NCI-H526 treated with DMSO at 0.1 percent for 48 hours (cell line): ENCODE results near the gene TMEM115.

ENCODE experiments used
- DNase-seq: peaks from one replicate; lab custom pipeline; 2025; lab: John Stamatoyannopoulos, UW

Gene TMEM115

DNA sequence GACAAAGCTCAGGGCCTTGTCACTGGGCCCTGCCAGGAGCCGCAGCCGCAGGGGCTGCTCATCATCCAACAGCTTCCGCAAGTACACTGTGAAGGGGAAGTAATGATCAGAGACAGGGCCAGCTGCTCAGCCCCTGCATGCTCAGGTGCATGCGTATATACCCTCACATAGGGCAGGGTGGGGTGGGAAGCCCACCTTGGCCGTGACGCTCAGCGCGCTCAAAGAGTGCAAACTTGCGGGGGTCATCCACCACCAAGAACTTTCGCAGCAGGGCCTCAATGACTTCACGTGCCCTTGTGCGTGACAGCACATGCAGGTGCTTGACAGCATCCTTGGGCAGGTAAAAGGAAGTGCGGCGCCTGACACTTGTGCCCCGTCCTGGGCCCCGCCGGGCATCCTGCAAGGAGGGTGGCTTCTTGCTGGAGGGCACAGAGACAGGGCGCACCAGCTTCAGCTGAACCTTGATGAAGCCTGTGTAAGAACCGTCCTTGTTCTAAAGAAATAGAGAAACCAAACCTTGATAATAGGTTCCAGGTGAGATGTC, 27.9 kb downstream of the TMEM115 start:
- DNase-seq: no peak

DNA sequence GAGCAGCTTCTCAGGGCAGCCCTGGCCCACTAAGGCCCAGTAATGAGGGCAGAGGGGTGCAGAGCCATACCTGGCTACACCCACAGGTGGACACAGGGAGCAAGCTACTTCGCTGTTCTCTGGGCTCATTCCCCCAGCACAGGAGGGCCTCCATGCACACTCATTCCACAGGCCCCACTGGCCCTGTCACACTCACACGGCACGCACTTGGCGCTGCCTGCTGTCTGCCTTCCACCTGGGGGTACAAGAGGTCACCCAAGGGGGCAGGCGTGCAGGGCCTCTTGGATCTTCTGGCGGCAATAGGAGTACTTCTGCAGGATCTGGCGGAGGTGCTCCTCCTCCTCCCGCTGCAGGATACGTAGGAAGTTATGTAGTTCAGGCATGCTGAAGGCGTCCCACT, 29.0 kb downstream of the TMEM115 start:
- DNase-seq: no peak

DNA sequence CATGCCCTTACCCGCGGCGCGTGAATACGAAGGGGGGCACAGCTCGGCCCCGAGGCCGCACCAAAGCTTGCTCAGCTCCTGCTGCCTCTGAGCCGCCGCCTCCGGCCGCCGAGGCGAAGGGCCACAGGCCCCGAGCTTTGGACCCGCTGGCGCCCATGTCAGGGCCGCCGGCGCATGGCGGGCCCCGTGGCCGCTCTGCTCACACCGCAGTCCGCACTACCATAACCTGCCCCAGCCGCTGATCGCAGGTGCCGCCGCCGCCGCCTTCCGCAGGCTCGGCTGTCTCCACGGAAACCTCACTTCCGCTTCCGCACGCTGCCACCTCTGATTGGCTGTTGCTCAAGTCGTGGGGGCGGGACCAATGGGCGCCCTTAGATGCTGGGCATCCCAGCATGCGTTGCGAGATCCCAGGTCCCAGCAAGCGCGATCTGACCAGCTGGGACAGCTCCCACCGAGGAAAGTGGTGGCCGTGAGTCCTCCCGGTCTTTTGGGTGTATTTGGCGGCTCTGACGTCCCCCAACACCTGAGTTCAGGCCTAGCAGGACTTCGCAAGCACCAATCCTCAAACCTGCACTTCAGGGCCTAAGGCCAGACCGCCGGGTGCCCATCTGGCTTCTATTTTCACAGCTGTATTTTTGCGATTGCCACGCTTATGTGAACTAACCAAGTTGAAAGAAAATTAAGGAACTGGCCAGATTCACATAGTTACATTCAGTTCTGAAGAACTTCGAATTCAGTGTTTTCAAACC, 31.2 kb downstream of the TMEM115 start, which contains the start of gene TUSC2:
Gene TUSC2, minus strand, starts transcription at position 281 of the 749 bp plus-strand sequence. Its CDS starts 124 bp downstream, at position 157.
- DNase-seq: peak; percentile 92

DNA sequence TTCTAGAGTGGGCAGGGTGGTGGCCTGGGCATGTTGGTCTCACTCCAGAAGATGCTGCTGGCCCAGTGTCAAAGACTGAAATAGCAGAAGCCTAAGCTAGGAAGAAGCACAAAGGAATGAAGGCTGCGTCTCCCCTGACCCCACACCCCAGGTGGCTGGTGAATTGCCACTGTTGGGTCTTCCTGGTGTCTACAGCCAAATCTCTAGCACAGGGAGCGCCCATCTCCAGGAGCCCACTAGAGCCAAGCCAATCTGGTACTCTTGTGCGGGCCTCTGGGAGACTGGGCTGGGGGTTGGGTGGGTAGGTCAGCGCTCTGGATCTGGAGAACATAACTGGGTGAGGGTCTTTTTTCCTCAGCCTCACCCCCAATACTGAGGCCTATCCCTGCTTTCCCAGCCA, 32.2 kb downstream of the TMEM115 start:
- DNase-seq: no peak

DNA sequence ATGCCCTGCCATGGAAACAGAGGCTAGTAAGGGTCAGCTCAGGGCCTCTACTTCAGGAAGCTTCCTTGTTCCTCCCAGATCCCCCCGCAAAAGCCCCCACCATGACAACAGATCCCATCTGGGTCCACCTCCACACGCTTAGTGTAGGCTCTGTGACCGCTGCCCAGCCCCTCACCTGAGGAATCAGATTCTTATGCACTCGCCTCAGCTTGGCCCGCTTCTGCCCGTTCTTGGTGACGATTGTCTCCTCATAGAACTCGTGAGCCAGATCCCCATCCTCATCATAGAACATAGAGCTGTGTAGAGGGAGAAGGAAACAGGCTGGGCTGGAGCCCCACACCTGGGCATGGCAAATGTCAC, 33.2 kb downstream of the TMEM115 start:
- DNase-seq: no peak

DNA sequence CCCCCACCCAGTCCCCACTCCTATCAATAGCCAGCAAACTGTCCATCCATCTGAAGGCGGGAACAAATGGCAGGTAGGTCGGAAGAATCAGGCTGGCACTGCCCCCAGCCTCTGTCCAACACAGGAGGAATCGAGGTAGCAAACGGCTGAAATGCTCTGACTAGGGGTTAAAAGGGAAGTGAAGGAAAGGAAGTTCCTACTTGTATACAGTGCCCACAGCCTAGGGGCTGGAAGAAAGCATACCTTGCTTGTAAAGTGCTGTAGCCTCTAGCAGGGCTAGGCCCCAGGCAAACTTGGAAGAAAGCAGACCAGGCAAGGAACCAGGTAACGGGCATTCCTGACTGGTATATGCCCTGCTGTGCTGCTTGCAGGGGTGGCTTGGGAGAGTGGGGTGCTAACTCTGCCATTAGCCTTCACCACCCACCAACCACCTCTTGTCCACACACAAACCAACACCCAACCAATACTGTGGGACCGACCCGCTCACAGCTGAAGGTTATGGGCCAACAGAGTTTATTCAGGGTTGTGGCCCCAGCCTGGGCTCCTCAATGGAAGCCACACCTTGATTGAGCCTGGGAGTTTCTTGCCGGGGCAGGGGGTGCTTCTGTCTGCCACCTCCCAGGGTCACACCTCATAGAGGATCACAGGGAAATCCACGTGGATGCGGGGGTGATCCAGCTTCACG, 33.7 kb downstream of the TMEM115 start:
- no peak for DNase-seq

DNA sequence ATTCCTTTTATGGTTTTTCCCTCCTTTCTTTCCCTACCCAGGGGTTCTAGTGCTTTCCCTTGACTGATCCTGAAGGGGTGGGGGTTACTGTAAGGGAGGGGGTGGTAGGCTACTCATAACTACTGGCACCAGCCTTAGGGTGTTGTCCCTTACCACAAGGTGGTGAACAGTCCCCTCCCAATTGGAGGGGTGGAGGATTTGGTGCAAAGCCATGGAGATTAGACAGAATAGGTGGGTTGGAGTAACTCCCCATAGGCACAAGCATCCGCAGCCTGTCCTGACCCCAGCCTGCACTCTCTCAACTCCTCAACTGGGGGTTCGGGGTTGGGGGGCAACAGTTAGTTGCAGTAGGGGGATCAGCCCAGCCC, 34.2 kb downstream of the TMEM115 start:
- DNase-seq: no peak

DNA sequence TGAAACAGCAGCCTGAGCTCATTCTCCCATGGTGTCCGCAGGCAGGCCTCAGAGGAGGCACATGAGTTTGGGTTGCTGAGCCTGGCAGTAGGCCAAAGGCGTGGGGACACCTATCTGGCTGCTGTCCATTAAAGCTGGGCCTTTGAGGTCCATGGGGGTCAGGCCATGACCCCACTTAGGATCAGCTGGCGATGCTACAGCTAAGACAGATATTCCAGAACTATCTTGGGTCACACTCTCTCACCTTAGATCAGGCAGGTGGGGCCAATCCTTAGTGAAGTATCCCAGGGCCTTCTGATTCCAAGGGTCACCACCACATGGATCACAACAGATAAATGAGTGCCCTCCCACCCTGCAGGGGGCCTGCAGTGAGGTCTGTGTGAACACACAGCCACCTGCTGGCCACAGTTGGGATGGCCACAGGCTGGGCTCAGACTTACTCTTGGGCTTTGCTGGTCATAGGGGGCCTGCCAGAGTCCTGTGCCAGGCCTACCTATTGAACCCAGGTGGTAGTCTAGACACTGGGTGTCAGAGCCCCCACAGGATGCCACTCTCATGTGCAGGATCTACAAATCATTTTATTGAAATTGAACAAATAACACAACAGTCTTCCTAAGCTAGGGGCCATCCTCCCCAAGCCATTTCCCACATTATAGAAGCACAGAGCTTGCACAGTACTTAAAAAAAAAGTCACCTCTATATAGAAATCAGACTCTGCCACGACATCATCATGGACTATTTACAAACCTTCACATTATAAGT, 34.8 kb downstream of the TMEM115 start:
- DNase-seq: peak; percentile 22

DNA sequence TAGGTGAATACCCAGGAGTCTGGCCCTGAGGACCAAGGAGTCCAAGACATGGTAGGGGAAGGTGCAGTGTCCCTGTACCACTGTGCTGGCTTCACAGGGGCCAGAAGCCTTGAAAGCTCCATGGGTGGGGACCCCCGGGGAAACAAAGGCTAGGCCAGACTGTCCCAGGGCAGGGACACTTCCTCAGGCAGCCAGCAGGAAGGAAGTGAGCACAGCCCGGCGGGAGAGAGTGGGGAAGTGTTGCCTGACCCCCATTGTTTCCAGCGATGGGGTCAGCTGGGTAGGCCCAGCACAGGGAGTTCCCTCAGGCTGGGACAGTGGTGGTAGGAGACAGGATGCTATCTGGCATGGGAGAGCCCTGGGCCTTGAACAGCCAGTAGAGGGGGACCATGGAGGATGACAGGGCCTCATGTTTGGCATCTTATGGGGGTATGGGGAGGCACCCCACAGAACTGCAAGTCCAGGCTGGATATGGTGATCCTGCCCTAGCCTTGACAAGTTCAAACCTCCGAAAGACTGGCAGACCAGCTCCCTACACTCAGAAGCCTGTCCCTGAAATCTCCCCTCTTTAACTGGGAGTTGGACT, 35.6 kb downstream of the TMEM115 start:
- no peak for DNase-seq

DNA sequence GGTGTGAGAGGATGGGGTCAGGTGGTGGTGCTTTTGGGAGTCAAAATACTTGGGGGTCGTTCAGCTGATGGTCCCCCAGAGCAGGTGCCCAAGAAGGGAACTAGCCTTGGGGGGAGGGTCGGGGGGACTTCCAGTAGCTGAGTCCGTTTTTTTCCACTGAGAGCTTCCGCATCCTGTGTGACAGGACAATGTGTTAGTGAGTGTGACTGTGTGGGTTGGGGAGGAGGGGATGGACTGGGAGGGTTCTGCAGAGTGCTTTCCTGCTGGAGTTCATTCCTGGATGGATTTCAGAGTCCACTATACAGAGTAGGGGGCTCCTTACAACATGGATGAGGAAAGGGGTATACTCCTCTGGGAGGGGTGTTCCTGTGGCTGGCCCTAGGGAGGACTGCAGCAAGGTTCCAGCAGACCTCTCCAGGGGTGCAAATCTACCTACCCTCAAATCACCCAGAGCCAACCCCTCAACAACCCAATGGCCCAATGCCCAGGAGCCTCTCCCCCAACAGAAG, 36.2 kb downstream of the TMEM115 start:
- DNase-seq: no peak

DNA sequence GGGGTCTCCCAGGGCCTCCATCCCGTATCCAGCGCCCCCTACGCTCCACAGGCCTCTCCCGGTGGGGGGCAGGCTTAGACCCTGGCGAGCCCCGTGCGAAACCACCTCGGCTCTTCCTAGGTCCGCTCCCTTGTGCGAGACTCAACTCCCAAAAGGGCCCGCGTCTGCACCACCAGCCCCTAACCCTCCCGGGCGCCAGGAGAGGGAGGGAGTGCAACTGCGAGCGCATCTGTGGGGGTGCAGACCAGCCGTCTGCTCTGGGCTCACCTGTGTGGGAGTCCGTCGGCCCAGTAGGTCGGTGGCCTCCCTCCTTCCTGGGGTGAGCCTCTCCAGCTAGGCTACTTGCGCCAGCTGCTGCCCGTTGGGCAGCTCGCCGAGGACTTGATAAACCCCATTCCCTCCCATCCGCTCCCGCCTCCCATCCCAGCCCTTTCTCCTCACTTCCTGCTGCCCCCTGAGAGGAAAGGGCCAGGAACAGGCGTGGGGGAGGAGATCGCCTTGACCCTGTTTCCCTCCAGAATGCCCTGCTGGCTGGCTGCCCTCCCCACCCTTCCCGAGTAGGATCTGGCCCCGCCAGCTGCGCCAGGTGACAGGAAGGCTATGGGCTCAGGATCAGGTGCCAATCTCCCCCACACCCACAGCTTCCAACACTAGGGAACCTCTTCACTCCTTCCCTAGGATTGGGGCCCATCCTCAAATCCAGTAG, 36.8 kb downstream of the TMEM115 start, which contains the start of gene HYAL2:
Gene HYAL2, minus strand, starts transcription at position 360 of the 706 bp plus-strand sequence. CDS start 2,256 bp downstream, outside the sequence.
- DNase-seq: no peak

DNA sequence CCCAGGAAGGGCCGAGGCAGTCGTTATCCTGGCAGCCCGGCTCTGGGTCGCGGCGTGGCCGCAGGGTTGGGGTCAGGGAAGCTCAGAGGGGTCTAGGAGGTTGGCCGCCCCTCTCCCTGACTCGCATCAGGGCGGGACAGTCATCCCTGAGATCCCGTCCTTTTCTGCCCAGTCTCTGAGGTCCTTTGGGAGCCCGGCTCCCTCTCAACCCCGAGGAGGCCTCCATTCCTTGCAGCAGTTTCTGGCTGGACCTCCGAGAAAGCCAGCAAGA, 37.3 kb downstream of the TMEM115 start:
- DNase-seq: no peak

DNA sequence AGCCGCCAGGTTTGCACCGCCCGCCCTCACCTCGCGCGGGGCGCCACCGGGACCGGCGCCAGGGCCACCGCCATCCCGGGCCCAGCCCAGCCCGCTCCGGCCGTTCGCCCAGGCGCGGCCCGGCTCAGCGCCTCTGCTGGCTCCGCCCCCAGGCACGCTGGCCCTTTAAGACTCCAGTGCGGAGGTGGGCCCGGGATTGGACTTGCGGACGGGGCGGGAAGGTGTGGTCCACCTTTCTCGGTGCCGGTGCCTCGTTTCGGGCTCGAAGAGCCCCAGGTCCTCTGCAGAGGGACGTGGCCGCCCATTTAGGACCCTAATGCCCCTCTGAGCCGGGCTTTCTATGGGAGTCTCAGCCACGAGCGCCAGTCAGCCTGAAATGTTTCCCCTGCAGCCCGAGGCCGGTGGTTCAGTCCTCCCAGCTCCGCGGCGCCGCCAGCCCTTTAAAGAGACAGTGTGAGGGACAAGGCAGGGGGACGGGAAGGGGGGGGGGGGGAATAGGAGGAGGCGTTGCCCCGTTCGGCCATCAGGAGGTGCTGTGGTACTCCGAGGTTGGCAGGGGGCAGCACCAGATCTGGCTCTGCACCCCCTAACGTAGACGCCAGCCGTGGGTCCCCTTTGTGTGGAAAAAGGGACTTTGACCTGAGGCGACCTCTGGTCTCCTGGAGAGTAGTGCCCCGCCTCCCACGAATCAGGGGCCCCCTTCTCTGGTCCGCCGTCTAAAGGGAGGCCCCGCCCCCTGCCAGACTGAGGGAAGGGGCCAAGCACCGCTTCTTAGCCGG, 37.8 kb downstream of the TMEM115 start:
- peak; percentile 84 for DNase-seq

DNA sequence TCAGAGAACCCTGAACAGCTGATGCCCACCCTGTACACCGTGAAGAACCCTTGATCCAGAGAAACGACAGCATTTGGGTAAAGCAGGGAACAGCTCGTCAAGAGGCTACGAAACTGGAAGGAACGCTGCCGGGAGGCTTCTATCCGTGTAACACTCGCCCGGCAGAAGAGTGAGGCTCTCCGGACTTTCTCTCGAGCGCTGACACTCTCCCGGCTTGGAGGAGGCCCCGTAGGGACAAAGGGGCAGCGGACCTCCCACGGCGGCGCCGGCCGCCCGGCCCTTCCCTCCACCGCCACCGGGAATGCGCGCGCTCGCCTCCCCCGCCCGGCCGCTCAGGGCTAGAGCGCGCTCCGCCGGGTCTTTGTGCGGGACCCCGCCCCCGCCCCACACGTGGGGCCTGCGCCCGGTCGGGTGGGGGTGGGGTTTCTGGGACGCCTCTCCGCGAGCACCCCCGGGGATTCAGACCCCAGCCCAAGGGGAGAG, 38.4 kb downstream of the TMEM115 start:
- DNase-seq: peak; percentile 44

DNA sequence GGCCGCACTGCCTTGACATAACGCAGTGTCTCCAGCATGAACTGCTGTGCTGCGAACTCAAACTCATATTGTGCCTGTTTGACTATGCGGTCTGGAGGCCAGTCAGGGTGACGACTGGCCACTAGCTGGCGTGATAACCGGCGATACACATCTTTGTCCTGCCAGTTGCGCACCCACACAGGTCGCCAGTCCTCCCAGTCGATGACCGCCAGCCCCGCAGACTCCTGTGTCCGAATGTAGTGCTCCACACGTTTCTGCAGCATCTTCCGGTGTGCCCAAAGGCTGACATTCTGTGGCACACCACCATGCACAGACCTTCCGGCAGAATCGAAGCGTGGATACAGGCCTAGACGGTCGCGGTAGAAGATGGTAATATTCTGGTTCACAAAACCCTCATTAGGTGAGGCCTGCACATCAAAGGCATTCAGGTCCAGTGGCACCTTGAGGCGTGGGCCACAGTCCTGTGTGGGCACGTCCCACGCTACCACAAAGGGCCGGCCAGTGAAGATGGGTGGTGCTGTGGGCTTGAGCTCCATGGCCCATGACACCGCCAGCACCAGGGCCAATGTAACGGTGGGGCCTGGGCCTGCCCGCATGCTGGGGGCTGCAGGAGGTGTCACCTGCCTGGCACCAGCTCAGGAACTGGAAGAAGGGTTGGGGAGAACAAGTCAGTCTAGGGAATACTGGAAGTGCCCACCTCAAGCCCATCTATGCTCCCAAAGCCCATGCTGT, 39.3 kb downstream of the TMEM115 start:
- DNase-seq: no peak

DNA sequence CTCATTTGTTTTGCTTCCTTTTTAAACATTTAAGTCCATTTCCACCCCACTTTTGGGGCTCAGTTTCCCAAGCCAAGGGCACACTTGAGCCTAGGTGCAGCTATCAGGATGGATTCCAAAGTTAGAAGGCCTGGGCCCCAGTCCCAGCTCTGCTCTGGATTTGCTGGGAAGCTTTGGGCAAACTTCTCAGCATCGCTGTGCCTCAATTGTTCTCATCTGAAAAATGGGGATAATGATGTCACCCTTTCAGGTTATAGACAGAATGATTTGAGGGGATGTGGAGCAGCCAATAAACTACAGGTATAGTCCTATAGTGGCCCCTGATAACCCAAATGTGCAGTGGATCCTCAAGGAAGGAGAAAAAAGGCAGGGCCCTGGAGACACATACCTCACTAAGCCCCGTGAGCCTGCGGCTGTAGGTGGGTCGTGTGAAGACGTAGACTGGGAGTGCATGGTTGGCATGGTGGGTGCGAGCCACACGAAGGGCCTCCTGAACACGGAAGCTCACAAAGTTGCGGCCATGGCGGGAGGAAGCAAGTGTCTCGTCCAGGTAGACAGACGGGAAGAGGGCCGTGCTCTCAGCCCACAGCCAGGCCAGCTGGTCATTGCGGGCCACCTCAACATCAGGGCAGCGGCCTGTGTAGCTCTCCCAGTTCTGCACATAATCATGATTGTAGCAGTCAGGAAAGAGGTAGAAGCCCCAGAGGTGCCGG, 40.0 kb downstream of the TMEM115 start:
- no peak for DNase-seq

DNA sequence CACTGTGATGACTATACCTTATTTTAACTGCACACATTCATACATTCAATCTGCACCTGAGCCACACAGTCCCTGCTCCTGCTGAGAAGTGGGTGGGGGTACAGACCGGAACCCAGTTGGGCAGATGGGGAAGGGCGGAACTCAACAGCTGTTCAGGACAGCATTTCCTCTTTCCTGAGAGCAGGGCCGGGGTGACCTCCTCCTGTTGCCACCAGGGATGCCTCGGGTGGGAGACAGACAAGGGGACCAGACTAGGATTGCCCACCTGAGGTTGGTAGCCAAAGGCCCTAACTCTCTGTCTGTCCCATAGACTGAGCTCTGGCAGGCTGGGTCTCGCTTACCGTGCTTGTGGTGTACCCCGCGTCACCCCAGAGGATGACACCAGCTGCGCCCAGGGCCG, 40.7 kb downstream of the TMEM115 start:
- DNase-seq: no peak

DNA sequence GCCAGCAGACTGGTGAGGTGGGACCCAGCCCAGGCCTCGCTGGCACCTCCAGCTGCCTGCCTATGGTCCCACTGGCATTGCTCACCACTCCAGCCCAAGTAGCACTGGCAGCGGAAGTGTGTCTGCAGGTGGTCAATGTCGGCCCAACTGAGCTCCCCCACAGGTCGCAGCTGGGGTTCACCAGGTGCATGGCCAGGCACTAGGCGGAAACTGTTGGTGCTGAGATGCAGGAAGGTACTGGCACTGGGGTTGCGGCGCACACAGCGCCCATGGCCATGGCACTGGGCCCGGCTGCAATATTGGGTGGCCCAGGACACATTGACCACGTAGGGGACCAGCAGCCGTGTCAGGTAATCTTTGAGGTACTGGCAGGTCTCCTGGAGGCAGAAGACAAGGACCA, 41.2 kb downstream of the TMEM115 start:
- no peak for DNase-seq

DNA sequence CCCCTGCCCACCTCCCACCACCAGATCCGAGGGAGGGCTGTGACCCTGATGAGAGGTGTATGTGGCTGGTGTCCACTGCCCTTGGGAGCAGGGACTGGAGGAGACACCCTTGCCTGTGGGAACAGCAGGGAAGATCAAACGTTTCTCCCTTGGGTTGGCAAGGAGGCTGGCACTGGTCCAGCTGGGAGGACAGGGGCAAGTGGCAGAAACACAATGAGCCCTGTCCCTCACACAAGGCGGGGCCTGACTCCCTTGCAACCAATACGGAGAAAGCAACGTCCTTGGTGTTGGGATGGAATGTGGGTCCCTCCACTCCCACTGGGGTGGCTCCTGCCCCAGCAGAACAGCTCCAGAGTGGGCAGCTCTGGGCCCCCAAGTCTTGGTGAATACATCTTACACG, 42.0 kb downstream of the TMEM115 start:
- no peak for DNase-seq
